Thyroid gland (tissue), 4 donors: ENCODE results near the gene KRT3. TPM values are rescaled to one million over a fixed set of nuclear protein-coding genes. Genes with fewer than 3 reads are reported as not detected.
A peak's percentile ranks its signal among the peaks of the same experiment; 100 is the strongest.

Experiments used
- DNase-seq, 2 donors: peaks; one replicate each; pipeline ENCODE4 v3.0.0-alpha.2; 2019
- H3K27ac ChIP-seq, 3 donors: fragments of 200-600 bp; sonication (generic); 1 replicate in 2 of 3; 2 replicates in 1 of 3; pipeline ENCODE4 v1.5.1; 2016 to 2019; ENCODE audit warnings: mild to moderate bottlenecking in 1 of 3, moderate library complexity in 1 of 3
- H3K27me3 ChIP-seq: fragments of 200-600 bp; sonication (generic); one replicate; pipeline ENCODE4 v1.5.1; 2019
- H3K36me3 ChIP-seq, 2 donors: fragments of 200-600 bp; sonication (generic); one replicate each; pipeline ENCODE4 v1.5.1; 2016 to 2019
- H3K4me1 ChIP-seq, 2 donors: fragments of 200-600 bp; sonication (generic); one replicate each; pipeline ENCODE4 v1.5.1; 2017 to 2019
- H3K4me3 ChIP-seq, 3 donors: fragments of 200-600 bp; sonication (generic); replicated peaks in 1 of 3; 1 replicate in 2 of 3; 2 replicates in 1 of 3; pipeline ENCODE4 v1.5.1; 2016; ENCODE audit warnings: mild to moderate bottlenecking in 1 of 3
- H3K9me3 ChIP-seq: fragments of 200-600 bp; sonication (generic); one replicate; pipeline ENCODE4 v1.5.1; 2017
- CTCF ChIP-seq, 6 experiments: fragments of 200-600 bp in 3 of 6; fragments of 450-650 bp in 3 of 6; sonication (generic) in 3 of 6; IDR thresholded peaks; one replicate each; pipeline ENCODE4 v1.5.1; 2016 to 2019; ENCODE audit warnings: antibody characterized with exemption in 6 of 6, mild to moderate bottlenecking in 2 of 6, inconsistent platforms in 1 of 6, moderate library complexity in 1 of 6
- POLR2A ChIP-seq, 2 donors: fragments of 450-650 bp; IDR thresholded peaks; one replicate each; pipeline ENCODE4 v1.6.1; 2017; ENCODE audit warnings: antibody characterized with exemption in 2 of 2, mild to moderate bottlenecking in 2 of 2, moderate library complexity in 1 of 2
- WGBS, 2 donors: methylation state at CpG; one replicate each; pipeline ENCODE4 v1.1.5; 2017; 5-methylcytosine and 5-hydroxymethylcytosine counted together
- intact Hi-C: fragments of 100-400 bp; cut with DNase I; formaldehyde crosslinking; loops from one replicate; pipeline ENCODE4 v1.15.1; 2023
- total RNA-seq, 4 donors: library from RNA; depleted of rRNA; stranded (reverse); fragments of >200 nt; gene quantifications; one replicate each; pipeline ENCODE4 v1.2.3, GENCODE V29; 2016

The KRT3 gene
- total RNA-seq, 4 donors from 2014 or later = not detected

- no peaks in the 10 kb centered on the region for H3K36me3 ChIP-seq
- H3K4me1 ChIP-seq = no peaks in the 10 kb centered on the region
Measured at GRCh38 chr12:52744493-52745156, 51.3 kb downstream of the KRT3 start.

GRCh38 chr12:52742822-52743457 is 53.0 kb downstream of the KRT3 start:
- intact Hi-C loops = no loop called here
- H3K4me3 ChIP-seq = no peak overlapping the region
- H3K27me3 ChIP-seq = no peaks in the 10 kb centered on the region
- H3K36me3 ChIP-seq = no peaks in the 10 kb centered on the region
- no peaks in the 10 kb centered on the region for H3K9me3 ChIP-seq
- WGBS, 2 donors = 70 to 74% methylated on average over 3 of the region's 3 CpGs
- no peak overlapping the region for H3K27ac ChIP-seq
- TF ChIP-seq CTCF (IDR thresholded peaks at IDR 0.05) (no peak), POLR2A (IDR thresholded peaks at IDR 0.05) (no peak)
- no peak for DNase-seq
- H3K4me1 ChIP-seq = no peaks in the 10 kb centered on the region

More at GRCh38 chr12:52744493-52745156, 51.3 kb downstream of the KRT3 start:
- TF ChIP-seq CTCF (IDR thresholded peaks at IDR 0.05) (no peak), POLR2A (IDR thresholded peaks at IDR 0.05) (no peak)
- WGBS, 2 donors = 45 to 67% methylated on average over 1 of the region's 1 CpG
- intact Hi-C loops = no loop called here
- Histone ChIP-seq H3K4me3 (no peak overlapping the region), H3K27ac (no peak overlapping the region), H3K27me3 (no peaks in the 10 kb centered on the region), H3K9me3 (no peaks in the 10 kb centered on the region)
- DNase-seq = no peak

- intact Hi-C loops = no loop called here
- no peak for DNase-seq
- 83% methylated on average over 1 of the region's 7 CpGs; no CpG with 5 or more reads in 1 of the 2 donors for WGBS, 2 donors
- no peak overlapping the region for H3K27ac ChIP-seq
- TF ChIP-seq POLR2A (IDR thresholded peaks at IDR 0.05) (no peak), CTCF (IDR thresholded peaks at IDR 0.05) (no peak)
- no peak overlapping the region for H3K4me3 ChIP-seq
- H3K36me3 ChIP-seq = no peaks in the 10 kb centered on the region
- no peaks in the 10 kb centered on the region for H3K4me1 ChIP-seq
- no peaks in the 10 kb centered on the region for H3K9me3 ChIP-seq
- no peaks in the 10 kb centered on the region for H3K27me3 ChIP-seq
Measured at GRCh38 chr12:52742196-52742580, 53.7 kb downstream of the KRT3 start.

GRCh38 chr12:52741375-52742195 is 54.3 kb downstream of the KRT3 start:
- Histone ChIP-seq H3K27me3 (no peaks in the 10 kb centered on the region), H3K27ac (no peak overlapping the region), H3K4me3 (no peak overlapping the region), H3K36me3 (no peaks in the 10 kb centered on the region), H3K9me3 (no peaks in the 10 kb centered on the region), H3K4me1 (no peaks in the 10 kb centered on the region)
- TF ChIP-seq POLR2A (IDR thresholded peaks at IDR 0.05) = no peak
- no peak for TF ChIP-seq CTCF (IDR thresholded peaks at IDR 0.05)
- intact Hi-C loops = no loop called here
- WGBS, 2 donors = 16 to 17% methylated on average over 13 to 16 of the region's 16 CpGs
- DNase-seq = peak; percentile 50 to 78

- Histone ChIP-seq H3K36me3 (no peaks in the 10 kb centered on the region), H3K4me1 (no peaks in the 10 kb centered on the region), H3K27me3 (no peaks in the 10 kb centered on the region), H3K4me3 (no peak overlapping the region), H3K27ac (no peak overlapping the region), H3K9me3 (no peaks in the 10 kb centered on the region)
- TF ChIP-seq CTCF (IDR thresholded peaks at IDR 0.05) = no peak
- no peak for DNase-seq
- intact Hi-C loops = no loop called here
Measured at GRCh38 chr12:52740584-52740983, 55.3 kb downstream of the KRT3 start.
